Mesendoderm (in vitro differentiated cells): ENCODE measurements around the gene PRKCB.
"Not testable (repeated sequence)": the region's sequence is repeated elsewhere in the genome, so short reads cannot be mapped to it uniquely, and the experiment has no call there.

Experiments
- DNase-seq: peaks from one replicate; pipeline ENCODE4 v3.0.0; 2013
- H2AK5ac ChIP-seq: 2 replicates; pipeline ENCODE4 v1.6.1; 2013; ENCODE audit warnings: low read length, inconsistent platforms
- H2BK120ac ChIP-seq: 2 replicates; pipeline ENCODE4 v1.6.1; 2013; ENCODE audit warnings: low read depth, mild to moderate bottlenecking, low read length, moderate library complexity, mixed read lengths
- H2BK15ac ChIP-seq: replicated peaks from 2 replicates; pipeline ENCODE4 v1.6.1; 2013; ENCODE audit warnings: low read depth, mild to moderate bottlenecking, moderate library complexity
- H2BK5ac ChIP-seq: 2 replicates; pipeline ENCODE4 v1.6.1; 2013; ENCODE audit warnings: low read length, inconsistent platforms
- H3K18ac ChIP-seq: 2 replicates; pipeline ENCODE4 v1.6.1; 2013; ENCODE audit warnings: mild to moderate bottlenecking, low read length, mixed read lengths
- H3K23ac ChIP-seq: one replicate; pipeline ENCODE4 v1.6.1; 2013; ENCODE audit warnings: low read length
- H3K27ac ChIP-seq: 2 replicates; pipeline ENCODE4 v1.5.1; 2013; ENCODE audit warnings: low read depth, mild to moderate bottlenecking, inconsistent platforms, low read length, moderate library complexity
- H3K27me3 ChIP-seq: 2 replicates; pipeline ENCODE4 v1.6.1; 2013; ENCODE audit warnings: low read length, control low read depth, mild to moderate bottlenecking, inconsistent platforms; ENCODE audit not compliant: insufficient read depth, poor library complexity
- H3K36me3 ChIP-seq: 2 replicates; pipeline ENCODE4 v1.6.1; 2013; ENCODE audit warnings: low read length, inconsistent platforms; ENCODE audit not compliant: control insufficient read depth, insufficient read depth
- H3K4ac ChIP-seq: one replicate; pipeline ENCODE4 v1.6.1; 2013; ENCODE audit warnings: low read depth, mild to moderate bottlenecking, low read length, moderate library complexity
- H3K4me1 ChIP-seq: 2 replicates; pipeline ENCODE4 v1.6.1; 2013; ENCODE audit warnings: low read depth, low read length, inconsistent platforms; ENCODE audit not compliant: control insufficient read depth
- H3K4me2 ChIP-seq: 2 replicates; pipeline ENCODE4 v1.6.1; 2013; ENCODE audit warnings: low read length
- H3K4me3 ChIP-seq: 2 replicates; pipeline ENCODE4 v1.5.1; 2013; ENCODE audit warnings: mild to moderate bottlenecking, low read length
- H3K56ac ChIP-seq: one replicate; pipeline ENCODE4 v1.6.1; 2013; ENCODE audit warnings: low read length
- H3K79me1 ChIP-seq: 2 replicates; pipeline ENCODE4 v1.6.1; 2013; ENCODE audit warnings: low read length, inconsistent platforms
- H3K79me2 ChIP-seq: 2 replicates; pipeline ENCODE4 v1.6.1; 2013; ENCODE audit warnings: mild to moderate bottlenecking, low read length; ENCODE audit not compliant: control insufficient read depth, insufficient read depth
- H3K9ac ChIP-seq: 2 replicates; pipeline ENCODE4 v1.6.1; 2013; ENCODE audit warnings: low read length, inconsistent platforms
- H4K5ac ChIP-seq: one replicate; pipeline ENCODE4 v1.6.1; 2013; ENCODE audit warnings: low read length
- H4K8ac ChIP-seq: one replicate; pipeline ENCODE4 v1.6.1; 2013; ENCODE audit warnings: low read depth, mild to moderate bottlenecking, control low read depth, low read length, moderate library complexity
- WGBS: extraction: QIAGEN DNeasy Blood & Tissue Kit; methylation state at CpG from one replicate; pipeline ENCODE4 v1.1.7; 2013; ENCODE audit warnings: low lambda C conversion rate, missing lambda C conversion rate; ENCODE audit not compliant: insufficient coverage; ENCODE audit errors: extremely low coverage; 5-methylcytosine and 5-hydroxymethylcytosine counted together

The PRKCB gene

GRCh38 chr16:24027466-24027865 is 191.7 kb downstream of the PRKCB start:
- Histone ChIP-seq H3K4me1 (no peaks in the 10 kb centered on the region), H3K27me3 (no peaks in the 10 kb centered on the region), H3K27ac (no peak overlapping the region), H3K18ac (no peak overlapping the region), H2BK120ac (no peak overlapping the region), H3K56ac (no peak overlapping the region), H3K9ac (no peak overlapping the region), H3K4me2 (no peak overlapping the region), H4K8ac (no peak overlapping the region), H2AK5ac (no peak overlapping the region), H2BK15ac (no peak overlapping the region), H2BK5ac (no peak overlapping the region), H4K5ac (no peak overlapping the region), H3K4ac (no peak overlapping the region), H3K36me3 (no peaks in the 10 kb centered on the region), H3K79me1 (no peaks in the 10 kb centered on the region), H3K79me2 (no peaks in the 10 kb centered on the region), H3K23ac (no peak overlapping the region), H3K4me3 (no peak overlapping the region)
- WGBS = no CpG with 5 or more reads among the region's 8 CpGs
- no peak for DNase-seq

- not testable (repeated sequence) for H2BK15ac ChIP-seq
- WGBS = no CpG with 5 or more reads among the region's 1 CpG
Observed at GRCh38 chr16:24029841-24030240, 194.1 kb downstream of the PRKCB start.

GRCh38 chr16:24035127-24035842 is 199.5 kb downstream of the PRKCB start:
- H3K56ac ChIP-seq = no peak overlapping the region
- no peak overlapping the region for H4K5ac ChIP-seq
- no peak overlapping the region for H3K4ac ChIP-seq
- H3K79me1 ChIP-seq = no peaks in the 10 kb centered on the region
- H3K36me3 ChIP-seq = no peaks in the 10 kb centered on the region
- H3K79me2 ChIP-seq = no peaks in the 10 kb centered on the region
- no peaks in the 10 kb centered on the region for H3K4me1 ChIP-seq
- no peak overlapping the region for H4K8ac ChIP-seq
- no peaks in the 10 kb centered on the region for H3K27me3 ChIP-seq
- no peak overlapping the region for H3K4me3 ChIP-seq
- no peak overlapping the region for H3K27ac ChIP-seq
- no peak overlapping the region for H3K4me2 ChIP-seq
- no peak overlapping the region for H2BK15ac ChIP-seq
- H2BK5ac ChIP-seq = no peak overlapping the region
- WGBS = no CpG with 5 or more reads among the region's 17 CpGs
- no peak overlapping the region for H3K18ac ChIP-seq
- H2BK120ac ChIP-seq = no peak overlapping the region
- DNase-seq = no peak
- no peak overlapping the region for H2AK5ac ChIP-seq
- H3K9ac ChIP-seq = no peak overlapping the region
- H3K23ac ChIP-seq = no peak overlapping the region

More at GRCh38 chr16:24029841-24030240, 194.1 kb downstream of the PRKCB start:
- H3K4me3 ChIP-seq, H3K4me2 ChIP-seq, H3K27me3 ChIP-seq, H2BK120ac ChIP-seq, H3K9ac ChIP-seq, H3K18ac ChIP-seq, H3K4ac ChIP-seq, H3K79me1 ChIP-seq, H3K36me3 ChIP-seq, H4K8ac ChIP-seq, H4K5ac ChIP-seq, H3K27ac ChIP-seq, H3K56ac ChIP-seq, H3K79me2 ChIP-seq, H2BK5ac ChIP-seq, H2AK5ac ChIP-seq, H3K4me1 ChIP-seq, H3K23ac ChIP-seq, DNase-seq: not testable (repeated sequence)

- H3K4me3 ChIP-seq = no peak overlapping the region
- H3K4ac ChIP-seq = no peak overlapping the region
- H3K79me2 ChIP-seq = no peaks in the 10 kb centered on the region
- no peak overlapping the region for H3K9ac ChIP-seq
- H4K8ac ChIP-seq = no peak overlapping the region
- H2BK120ac ChIP-seq = no peak overlapping the region
- no peak overlapping the region for H2BK5ac ChIP-seq
- H3K4me1 ChIP-seq = no peaks in the 10 kb centered on the region
- H2BK15ac ChIP-seq = no peak overlapping the region
- WGBS = no CpG with 5 or more reads among the region's 1 CpG
- H3K79me1 ChIP-seq = no peaks in the 10 kb centered on the region
- no peak for DNase-seq
- no peak overlapping the region for H3K18ac ChIP-seq
- no peak overlapping the region for H3K56ac ChIP-seq
- H2AK5ac ChIP-seq = no peak overlapping the region
- H3K27ac ChIP-seq = no peak overlapping the region
- no peak overlapping the region for H3K23ac ChIP-seq
- H3K4me2 ChIP-seq = no peak overlapping the region
- no peaks in the 10 kb centered on the region for H3K27me3 ChIP-seq
- no peaks in the 10 kb centered on the region for H3K36me3 ChIP-seq
- no peak overlapping the region for H4K5ac ChIP-seq
Observed at GRCh38 chr16:24036038-24036543, 200.3 kb downstream of the PRKCB start.

GRCh38 chr16:24036614-24037013 is 200.8 kb downstream of the PRKCB start:
- Histone ChIP-seq H3K56ac (no peak overlapping the region), H2BK5ac (no peak overlapping the region), H3K9ac (no peak overlapping the region), H4K5ac (no peak overlapping the region), H3K4me1 (no peaks in the 10 kb centered on the region), H3K27me3 (no peaks in the 10 kb centered on the region), H4K8ac (no peak overlapping the region), H3K4ac (no peak overlapping the region), H2AK5ac (no peak overlapping the region), H3K79me1 (no peaks in the 10 kb centered on the region), H3K36me3 (no peaks in the 10 kb centered on the region), H3K4me2 (no peak overlapping the region), H2BK15ac (no peak overlapping the region), H3K4me3 (no peak overlapping the region), H2BK120ac (no peak overlapping the region), H3K23ac (no peak overlapping the region), H3K79me2 (no peaks in the 10 kb centered on the region), H3K27ac (no peak overlapping the region), H3K18ac (no peak overlapping the region)
- peak; percentile 50 for DNase-seq
- no CpG with 5 or more reads among the region's 8 CpGs for WGBS

- H3K9ac ChIP-seq = no peak overlapping the region
- no peak overlapping the region for H3K4ac ChIP-seq
- no peak overlapping the region for H2AK5ac ChIP-seq
- no peak overlapping the region for H4K5ac ChIP-seq
- no CpG with 5 or more reads among the region's 3 CpGs for WGBS
- no peak overlapping the region for H3K4me3 ChIP-seq
- DNase-seq = no peak
- no peaks in the 10 kb centered on the region for H3K27me3 ChIP-seq
- H3K4me2 ChIP-seq = no peak overlapping the region
- no peak overlapping the region for H3K18ac ChIP-seq
- no peaks in the 10 kb centered on the region for H3K36me3 ChIP-seq
- H2BK120ac ChIP-seq = no peak overlapping the region
- H3K23ac ChIP-seq = no peak overlapping the region
- no peaks in the 10 kb centered on the region for H3K79me1 ChIP-seq
- H3K56ac ChIP-seq = no peak overlapping the region
- no peak overlapping the region for H3K27ac ChIP-seq
- H4K8ac ChIP-seq = no peak overlapping the region
- H3K79me2 ChIP-seq = no peaks in the 10 kb centered on the region
- no peaks in the 10 kb centered on the region for H3K4me1 ChIP-seq
- H2BK15ac ChIP-seq = no peak overlapping the region
- H2BK5ac ChIP-seq = no peak overlapping the region
Observed at GRCh38 chr16:24037335-24037734, 201.6 kb downstream of the PRKCB start.
